ENCODE data around the gene ATP9B.

ATP9B gene

GRCh38 chr18:79402209-79402576, 333.0 kb downstream of the ATP9B start:
- DNase-seq: no peak

- DNase-seq: no peak
Measured at GRCh38 chr18:79402977-79403722, 334.0 kb downstream of the ATP9B start.

- no peak for DNase-seq
Measured at GRCh38 chr18:79403723-79404566, 334.8 kb downstream of the ATP9B start.

GRCh38 chr18:79404567-79404910, 335.3 kb downstream of the ATP9B start:
- no peak for DNase-seq

- DNase-seq: no peak
Measured at GRCh38 chr18:79405019-79405780, 336.0 kb downstream of the ATP9B start.

- DNase-seq: no peak
Measured at GRCh38 chr18:79405781-79406575, 336.8 kb downstream of the ATP9B start.

GRCh38 chr18:79406708-79407107, 337.5 kb downstream of the ATP9B start:
- DNase-seq: no peak

GRCh38 chr18:79409313-79409712, 340.1 kb downstream of the ATP9B start:
- DNase-seq: no peak

- no peak for DNase-seq
Measured at GRCh38 chr18:79410171-79410641, 341.0 kb downstream of the ATP9B start.

- DNase-seq: no peak
Measured at GRCh38 chr18:79410731-79411613, 341.8 kb downstream of the ATP9B start.

- no peak for DNase-seq
Measured at GRCh38 chr18:79411614-79412526, 342.7 kb downstream of the ATP9B start.

- no peak for DNase-seq
Measured at GRCh38 chr18:79413025-79413424, 343.8 kb downstream of the ATP9B start.

GRCh38 chr18:79413426-79413825, 344.2 kb downstream of the ATP9B start:
- DNase-seq: no peak

GRCh38 chr18:79413901-79414300, 344.7 kb downstream of the ATP9B start:
- no peak for DNase-seq

- no peak for DNase-seq
Measured at GRCh38 chr18:79416022-79416676, 347.0 kb downstream of the ATP9B start.

GRCh38 chr18:79416677-79417052, 347.5 kb downstream of the ATP9B start:
- DNase-seq: no peak

GRCh38 chr18:79418236-79418635, 349.0 kb downstream of the ATP9B start:
- DNase-seq: no peak

- DNase-seq: no peak
Measured at GRCh38 chr18:79418642-79419041, 349.4 kb downstream of the ATP9B start.

- DNase-seq: no peak
Measured at GRCh38 chr18:79420033-79420745, 351.0 kb downstream of the ATP9B start.

Measured in NCI-H1436 (cell line).